Measurements from ENCODE around the gene XYLB. TPM values are rescaled to one million over a fixed set of nuclear protein-coding genes. Genes with fewer than 3 reads are reported as not detected.

XYLB gene
- total and polyA plus RNA-seq, 2 of the 13 experiments (the other 11 are each of a cell fraction or from before 2014, with no cell fraction given) = 25.9 to 30.0 TPM

GRCh38 chr3:38314112-38314763 lies 32.3 kb upstream of the XYLB start (continued):
- TF ChIP-seq ZBTB40 (IDR thresholded peaks at IDR 0.05) = no peak
- TF ChIP-seq ZBTB40 (CRISPR knock-in tag; IDR thresholded peaks at IDR 0.05) = no peak
- TF ChIP-seq NFKBIZ (CRISPR knock-in tag; IDR thresholded peaks at IDR 0.05) = no peak
- no peak for TF ChIP-seq ZNF83 (CRISPR knock-in tag; IDR thresholded peaks at IDR 0.05; ENCODE audit: borderline replicate concordance)
- no peak for TF ChIP-seq EEA1 (CRISPR knock-in tag; IDR thresholded peaks at IDR 0.05; ENCODE audit: borderline replicate concordance)
- no peak for TF ChIP-seq ZNF768 (CRISPR knock-in tag; IDR thresholded peaks at IDR 0.05)
- TF ChIP-seq IRF1 (CRISPR knock-in tag; IDR thresholded peaks at IDR 0.05; ENCODE audit: low read depth) = no peak
- no peak for TF ChIP-seq AKNA (CRISPR knock-in tag; IDR thresholded peaks at IDR 0.05; ENCODE audit: borderline replicate concordance)

Measured in HepG2 (cell line).